ELF-1 (cell line): ENCODE results near the gene INMT.

ENCODE experiments used
- DNase-seq: peaks from one replicate; pipeline ENCODE4 v3.0.0-alpha.2; 2016; ENCODE audit warnings: low read depth, low spot score

Gene INMT

GRCh38 chr7:30728591-30729100, 23.3 kb upstream of the INMT start:
- no peak for DNase-seq

GRCh38 chr7:30729642-30730041, 22.3 kb upstream of the INMT start:
- no peak for DNase-seq

GRCh38 chr7:30730097-30730496, 21.8 kb upstream of the INMT start:
- no peak for DNase-seq

- no peak for DNase-seq
These were observed 20.9 kb upstream of the INMT start for GRCh38 chr7:30730996-30731395.

GRCh38 chr7:30731581-30731980, 20.4 kb upstream of the INMT start:
- no peak for DNase-seq

- DNase-seq = no peak
These were observed 19.3 kb upstream of the INMT start for GRCh38 chr7:30732606-30733005.

- DNase-seq = no peak
These were observed 18.7 kb upstream of the INMT start for GRCh38 chr7:30733216-30733615.

- no peak for DNase-seq
These were observed 18.2 kb upstream of the INMT start for GRCh38 chr7:30733691-30734090.

GRCh38 chr7:30734497-30734896, 17.4 kb upstream of the INMT start:
- no peak for DNase-seq

- DNase-seq = no peak
These were observed 16.3 kb upstream of the INMT start for GRCh38 chr7:30735631-30736030.

- DNase-seq = no peak
These were observed 15.6 kb upstream of the INMT start for GRCh38 chr7:30736291-30736690.

- DNase-seq = no peak
These were observed 13.7 kb upstream of the INMT start for GRCh38 chr7:30738026-30738915.

- no peak for DNase-seq
These were observed 12.2 kb upstream of the INMT start for GRCh38 chr7:30739691-30740090.

GRCh38 chr7:30740417-30741181, 11.3 kb upstream of the INMT start:
- peak; percentile 93 for DNase-seq

- no peak for DNase-seq
These were observed 10.6 kb upstream of the INMT start for GRCh38 chr7:30741289-30741688.

GRCh38 chr7:30743371-30744074, 8.4 kb upstream of the INMT start:
- no peak for DNase-seq

- no peak for DNase-seq
These were observed 7.9 kb upstream of the INMT start for GRCh38 chr7:30744075-30744417.

- DNase-seq = no peak
These were observed 6.5 kb upstream of the INMT start for GRCh38 chr7:30745261-30745941.

- no peak for DNase-seq
These were observed 1.9 kb upstream of the INMT start for GRCh38 chr7:30750010-30750409.

GRCh38 chr7:30750683-30751650, 968 bp upstream of the INMT start:
- peak; percentile 74 for DNase-seq
